MM.1S (cell line): ENCODE results near the gene RGS6.

Experiments
- DNase-seq: peaks from one replicate; pipeline ENCODE4 v3.0.0-alpha.2; 2015
- H2AFZ ChIP-seq: fragments of 300-600 bp; sonication (generic); 2 replicates; pipeline ENCODE4 v1.6.0; 2016; ENCODE audit warnings: antibody characterized with exemption, low read length
- H3F3A ChIP-seq: fragments of 300-600 bp; sonication (generic); 2 replicates; pipeline ENCODE4 v1.6.1; 2016; ENCODE audit warnings: mild to moderate bottlenecking, antibody characterized with exemption, low read length, moderate library complexity, mixed read lengths; ENCODE audit not compliant: insufficient read depth
- H3K27ac ChIP-seq: fragments of 300-600 bp; sonication (generic); 2 replicates; pipeline ENCODE4 v1.5.1; 2016; ENCODE audit warnings: mild to moderate bottlenecking, low read length
- H3K27me3 ChIP-seq: fragments of 300-600 bp; sonication (generic); replicated peaks from 2 replicates; pipeline ENCODE4 v1.6.0; 2016; ENCODE audit warnings: low read length; ENCODE audit not compliant: insufficient read depth
- H3K36me3 ChIP-seq: fragments of 300-600 bp; sonication (generic); replicated peaks from 2 replicates; pipeline ENCODE4 v1.6.1; 2016; ENCODE audit warnings: mild to moderate bottlenecking, low read length, mixed read lengths; ENCODE audit not compliant: insufficient read depth
- H3K4me1 ChIP-seq: fragments of 300-600 bp; sonication (generic); 2 replicates; pipeline ENCODE4 v1.6.1; 2016; ENCODE audit warnings: low read length, mixed read lengths
- H3K4me2 ChIP-seq: fragments of 300-600 bp; sonication (generic); 2 replicates; pipeline ENCODE4 v1.6.0; 2016; ENCODE audit warnings: low read depth, low read length
- H3K4me3 ChIP-seq: fragments of 300-600 bp; sonication (generic); 2 replicates; pipeline ENCODE4 v1.5.1; 2016; ENCODE audit warnings: low read length, mixed read lengths
- H3K79me2 ChIP-seq: fragments of 300-600 bp; sonication (generic); 2 replicates; pipeline ENCODE4 v1.6.1; 2016; ENCODE audit warnings: mixed run types, low read length, mixed read lengths
- H3K9ac ChIP-seq: fragments of 300-600 bp; sonication (generic); 2 replicates; pipeline ENCODE4 v1.6.1; 2016; ENCODE audit warnings: low read length, mixed read lengths
- H3K9me2 ChIP-seq: fragments of 300-600 bp; sonication (generic); replicated peaks from 2 replicates; pipeline ENCODE4 v1.6.1; 2016; ENCODE audit warnings: mild to moderate bottlenecking, low read length, mixed read lengths; ENCODE audit not compliant: insufficient read depth
- H3K9me3 ChIP-seq: fragments of 300-600 bp; sonication (generic); replicated peaks from 2 replicates; pipeline ENCODE4 v1.6.1; 2016; ENCODE audit warnings: mild to moderate bottlenecking, low read length, mixed read lengths; ENCODE audit not compliant: insufficient read depth
- H4K20me1 ChIP-seq: fragments of 300-600 bp; sonication (generic); 2 replicates; pipeline ENCODE4 v1.6.1; 2016; ENCODE audit warnings: mild to moderate bottlenecking, low read length, moderate library complexity, mixed read lengths; ENCODE audit not compliant: insufficient read depth
- EZH2 ChIP-seq: fragments of 300-600 bp; sonication (generic); optimal IDR thresholded peaks from 2 replicates; pipeline ENCODE3; 2017; ENCODE audit warnings: low read depth, mild to moderate bottlenecking, antibody characterized with exemption, low read length, mixed read lengths
- EZH2phosphoT487 ChIP-seq: fragments of 300-600 bp; sonication (generic); IDR thresholded peaks from 2 replicates; pipeline ENCODE4 v1.6.1; 2018; ENCODE audit warnings: antibody characterized with exemption, low read length
- TF ChIP-seq, protein P1 (sequence below): fragments of 300-600 bp; sonication (generic); IDR thresholded peaks from 2 replicates; pipeline ENCODE4 v1.5.1; 2016; ENCODE audit warnings: antibody characterized with exemption, low read length, mixed read lengths

Gene RGS6

GRCh38 chr14:72098210-72098609 lies 166.0 kb downstream of the RGS6 start:
- TF ChIP-seq, protein P1, sequence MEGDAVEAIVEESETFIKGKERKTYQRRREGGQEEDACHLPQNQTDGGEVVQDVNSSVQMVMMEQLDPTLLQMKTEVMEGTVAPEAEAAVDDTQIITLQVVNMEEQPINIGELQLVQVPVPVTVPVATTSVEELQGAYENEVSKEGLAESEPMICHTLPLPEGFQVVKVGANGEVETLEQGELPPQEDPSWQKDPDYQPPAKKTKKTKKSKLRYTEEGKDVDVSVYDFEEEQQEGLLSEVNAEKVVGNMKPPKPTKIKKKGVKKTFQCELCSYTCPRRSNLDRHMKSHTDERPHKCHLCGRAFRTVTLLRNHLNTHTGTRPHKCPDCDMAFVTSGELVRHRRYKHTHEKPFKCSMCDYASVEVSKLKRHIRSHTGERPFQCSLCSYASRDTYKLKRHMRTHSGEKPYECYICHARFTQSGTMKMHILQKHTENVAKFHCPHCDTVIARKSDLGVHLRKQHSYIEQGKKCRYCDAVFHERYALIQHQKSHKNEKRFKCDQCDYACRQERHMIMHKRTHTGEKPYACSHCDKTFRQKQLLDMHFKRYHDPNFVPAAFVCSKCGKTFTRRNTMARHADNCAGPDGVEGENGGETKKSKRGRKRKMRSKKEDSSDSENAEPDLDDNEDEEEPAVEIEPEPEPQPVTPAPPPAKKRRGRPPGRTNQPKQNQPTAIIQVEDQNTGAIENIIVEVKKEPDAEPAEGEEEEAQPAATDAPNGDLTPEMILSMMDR: no peak
- TF ChIP-seq EZH2: no peak
- no peak for TF ChIP-seq EZH2phosphoT487
- Histone ChIP-seq H3K27ac (no peak overlapping the region), H4K20me1 (no peaks in the 10 kb centered on the region), H3K4me2 (no peak overlapping the region), H3K36me3 (no peaks in the 10 kb centered on the region), H3K27me3 (no peaks in the 10 kb centered on the region), H3K79me2 (no peaks in the 10 kb centered on the region), H3K4me1 (no peaks in the 10 kb centered on the region), H3F3A (no peaks in the 10 kb centered on the region), H3K9me3 (no peaks in the 10 kb centered on the region), H3K9ac (no peak overlapping the region), H3K4me3 (no peak overlapping the region), H3K9me2 (no peaks in the 10 kb centered on the region), H2AFZ (no peak overlapping the region)
- DNase-seq: no peak

DNA sequence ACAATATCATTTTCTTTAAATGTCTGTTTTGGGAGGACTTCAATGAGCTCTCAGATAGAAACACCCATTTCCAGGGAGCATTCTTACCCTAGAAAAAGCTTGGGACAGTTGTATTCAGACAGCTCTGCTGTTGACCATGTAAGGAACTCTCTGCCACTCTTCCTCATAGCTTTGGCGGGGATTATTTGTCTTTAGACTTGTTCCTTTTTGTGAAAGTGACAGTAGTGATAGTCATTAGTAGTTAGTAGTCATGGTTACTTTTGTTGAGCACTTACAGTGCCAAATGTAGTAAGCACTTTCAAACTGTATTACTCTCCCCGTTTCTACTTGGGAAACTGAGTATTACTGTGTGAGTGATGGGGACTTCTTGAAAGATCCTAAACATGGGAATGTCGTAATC lies 167.3 kb downstream of the RGS6 start:
- Histone ChIP-seq H3K9me2 (no peaks in the 10 kb centered on the region), H3F3A (no peaks in the 10 kb centered on the region), H3K9ac (no peak overlapping the region), H2AFZ (no peak overlapping the region), H4K20me1 (no peaks in the 10 kb centered on the region), H3K27ac (no peak overlapping the region), H3K4me3 (no peak overlapping the region), H3K4me2 (no peak overlapping the region), H3K4me1 (no peaks in the 10 kb centered on the region), H3K27me3 (no peaks in the 10 kb centered on the region), H3K9me3 (no peaks in the 10 kb centered on the region), H3K79me2 (no peaks in the 10 kb centered on the region), H3K36me3 (no peaks in the 10 kb centered on the region)
- TF ChIP-seq EZH2 (no peak), EZH2phosphoT487 (no peak)
- TF ChIP-seq, protein P1: no peak
- no peak for DNase-seq

- Histone ChIP-seq H3K4me1 (no peaks in the 10 kb centered on the region), H3F3A (no peaks in the 10 kb centered on the region), H3K4me2 (no peak overlapping the region), H2AFZ (no peak overlapping the region), H3K36me3 (no peaks in the 10 kb centered on the region), H3K27ac (no peak overlapping the region), H3K9ac (no peak overlapping the region), H3K4me3 (no peak overlapping the region), H3K9me3 (no peaks in the 10 kb centered on the region), H4K20me1 (no peaks in the 10 kb centered on the region), H3K79me2 (no peaks in the 10 kb centered on the region), H3K9me2 (no peaks in the 10 kb centered on the region), H3K27me3 (no peaks in the 10 kb centered on the region)
- DNase-seq: no peak
- TF ChIP-seq EZH2: no peak
- TF ChIP-seq, protein P1: peak; percentile 32
These were observed 171.9 kb downstream of the RGS6 start for GRCh38 chr14:72104011-72104613.
